Tongue (tissue), 2 donors: ENCODE measurements around the gene PARP1. TPM values are rescaled to one million over a fixed set of nuclear protein-coding genes. Genes with fewer than 3 reads are reported as not detected.

Experiments
- DNase-seq: peaks from one replicate; pipeline ENCODE4 v3.0.0-alpha.2; 2015
- total RNA-seq: library from RNA; depleted of rRNA; stranded (reverse); fragments of >200 nt; gene quantifications from one replicate; pipeline ENCODE4 v1.2.3, GENCODE V29; 2014

The PARP1 gene
- total RNA-seq, 1 donor from 2014 or later: 150 TPM

- DNase-seq: no peak
These were observed 34.5 kb downstream of the PARP1 start for GRCh38 chr1:226373376-226373775.

DNA sequence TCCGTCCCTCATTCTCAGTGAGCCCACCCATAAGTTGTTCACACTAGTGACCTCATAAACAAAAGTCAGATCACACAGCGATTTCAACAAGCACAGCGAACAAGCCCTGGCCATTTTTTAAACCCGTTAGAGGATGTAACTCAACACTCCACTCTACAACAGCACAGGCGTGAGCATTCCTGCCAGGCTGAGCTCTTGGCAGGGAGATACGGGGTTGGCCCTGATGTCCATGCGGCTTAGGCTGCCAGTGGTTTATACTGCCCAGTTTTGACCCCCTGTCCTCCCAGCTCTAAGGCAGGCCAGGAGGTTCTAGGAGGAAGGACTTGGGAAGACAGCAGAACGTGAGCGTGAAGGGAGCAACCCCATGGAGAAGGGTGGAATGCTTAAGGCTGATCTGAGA lies 35.0 kb downstream of the PARP1 start:
- peak; percentile 65 for DNase-seq

DNA sequence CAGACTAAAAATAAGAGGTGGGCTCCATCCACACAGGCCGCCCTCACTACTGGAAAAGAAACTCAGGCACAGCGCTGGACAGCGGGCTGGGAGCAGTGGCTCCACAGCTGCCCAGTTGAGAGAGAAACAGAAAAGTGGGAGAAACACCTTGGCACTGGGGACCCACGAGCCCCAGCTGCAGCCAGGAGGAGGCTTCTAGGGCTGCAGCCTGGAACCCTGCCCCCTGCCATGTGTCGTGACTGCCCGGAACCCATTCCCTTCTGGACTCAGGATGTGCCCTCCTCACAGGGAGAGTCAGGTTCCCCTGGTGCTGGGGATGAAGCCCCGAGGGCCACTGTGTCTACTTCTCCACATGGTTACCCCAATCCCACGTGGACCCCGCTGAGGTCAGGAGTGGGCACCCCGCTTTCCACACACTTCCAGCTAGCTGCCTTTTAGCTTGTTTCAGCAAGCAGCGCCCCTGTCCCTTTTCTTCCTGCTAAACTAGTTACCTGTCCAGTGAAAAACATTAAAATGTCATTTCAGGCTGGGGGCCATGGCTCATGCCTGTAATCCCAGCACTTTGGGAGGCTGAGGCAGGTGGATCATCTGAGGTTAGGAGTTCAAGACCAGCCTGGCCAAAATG lies 35.9 kb downstream of the PARP1 start:
- no peak for DNase-seq

DNA sequence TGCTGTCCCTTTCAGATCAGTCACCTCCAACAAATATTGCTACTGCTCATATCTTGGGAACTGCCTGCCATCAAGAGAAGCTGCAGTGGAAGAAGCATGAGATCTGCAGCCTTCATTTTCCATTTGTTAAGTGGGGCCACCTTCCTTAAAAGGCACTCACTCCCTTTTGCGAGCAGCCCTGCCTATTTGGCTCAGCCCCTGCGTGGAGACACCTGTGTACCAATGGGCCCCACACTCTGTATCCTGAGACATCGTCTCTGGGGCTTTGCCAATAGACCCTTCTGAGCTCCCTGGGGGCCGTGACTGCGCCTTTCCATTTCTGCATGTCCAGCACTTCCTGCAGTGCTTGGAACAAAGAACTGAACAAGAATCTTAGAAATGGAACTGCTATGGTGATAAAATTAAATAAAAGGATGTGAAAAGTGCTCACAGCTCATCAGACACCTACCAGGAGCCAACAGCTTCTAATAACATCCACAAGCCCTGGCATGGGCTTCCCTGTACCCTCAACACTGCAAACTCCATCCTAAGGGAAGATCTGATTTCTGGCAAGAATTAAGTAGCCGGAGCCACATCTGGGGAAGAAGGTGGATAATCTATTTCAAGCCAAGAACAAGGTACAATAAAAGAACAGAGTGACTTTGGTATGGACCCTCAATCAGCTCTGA lies 36.7 kb downstream of the PARP1 start:
- DNase-seq: no peak

GRCh38 chr1:226370144-226370923 lies 37.6 kb downstream of the PARP1 start:
- no peak for DNase-seq

GRCh38 chr1:226369110-226369509 lies 38.8 kb downstream of the PARP1 start:
- no peak for DNase-seq

DNA sequence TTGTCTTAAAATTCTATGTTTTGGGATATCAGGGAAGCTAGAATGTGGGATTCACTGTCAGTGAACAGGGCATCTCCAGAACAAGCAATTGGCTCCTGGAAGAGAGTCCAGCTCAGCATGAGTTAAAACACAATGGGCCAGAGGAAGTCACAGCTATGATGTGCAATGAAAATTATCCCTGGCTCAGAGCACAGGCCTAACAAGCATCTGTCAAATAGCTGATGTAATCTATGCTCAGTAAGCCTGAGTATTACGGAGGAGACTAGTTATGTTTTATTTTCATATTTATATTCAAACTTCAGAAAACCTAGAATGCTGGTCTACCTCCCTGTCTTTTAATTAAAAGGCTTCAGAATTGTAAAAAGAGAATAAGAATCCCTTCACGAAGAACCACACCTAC lies 41.6 kb downstream of the PARP1 start:
- DNase-seq: no peak

- no peak for DNase-seq
These were observed 42.1 kb downstream of the PARP1 start for GRCh38 chr1:226365831-226366231.

DNA sequence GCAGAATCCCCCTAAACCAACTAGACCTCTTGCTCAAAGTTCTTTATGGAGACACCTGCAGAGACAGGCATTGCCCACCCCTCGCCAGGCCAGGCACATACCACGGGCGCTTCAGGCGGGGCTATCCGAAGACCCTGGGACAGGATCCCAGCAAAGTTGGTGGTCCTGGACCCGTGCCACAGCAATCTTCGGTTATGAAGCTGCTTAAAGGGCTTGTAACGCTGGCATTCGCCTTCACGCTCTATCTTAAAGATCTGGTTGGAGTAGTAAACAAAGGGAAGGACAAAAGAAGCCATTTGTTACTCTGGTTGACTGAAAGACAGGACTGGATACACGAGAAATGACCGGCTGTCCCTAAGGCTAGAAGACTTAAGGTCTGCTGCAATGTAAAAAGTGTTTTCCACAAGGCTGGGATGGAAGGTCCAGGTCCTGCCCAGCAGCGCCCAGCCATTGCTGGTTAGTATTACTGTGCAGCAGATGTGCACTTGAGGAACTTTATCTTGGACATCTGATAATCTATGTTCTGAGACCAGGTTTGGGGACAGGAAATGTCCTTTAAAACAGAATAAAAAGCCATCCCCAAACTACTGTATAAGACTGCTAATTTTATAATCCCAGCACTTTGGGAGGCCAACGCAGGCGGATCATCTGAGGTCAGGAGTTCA lies 42.9 kb downstream of the PARP1 start:
- peak; percentile 69 for DNase-seq

DNA sequence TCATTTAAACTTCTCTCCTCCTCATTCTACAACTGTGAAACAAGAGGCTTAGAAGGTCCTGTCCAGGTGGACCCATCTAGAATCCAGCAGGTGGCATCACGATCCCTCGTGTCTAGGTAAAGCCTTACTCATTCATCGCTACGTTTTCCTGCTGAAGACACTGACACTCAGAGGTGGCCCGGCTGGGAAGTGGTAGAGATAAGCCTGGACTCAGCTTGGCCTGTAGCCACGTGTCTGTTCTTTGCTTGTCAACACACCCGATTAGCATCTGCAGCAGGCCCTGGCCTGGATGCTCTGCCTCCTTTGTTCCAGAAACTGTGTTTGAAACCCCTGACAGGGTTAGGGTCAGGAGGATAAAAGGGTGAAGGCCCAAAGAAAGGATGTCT lies 43.4 kb downstream of the PARP1 start:
- DNase-seq: peak; percentile 78

- peak; percentile 91 for DNase-seq
These were observed 43.9 kb downstream of the PARP1 start for GRCh38 chr1:226363801-226364513.

DNA sequence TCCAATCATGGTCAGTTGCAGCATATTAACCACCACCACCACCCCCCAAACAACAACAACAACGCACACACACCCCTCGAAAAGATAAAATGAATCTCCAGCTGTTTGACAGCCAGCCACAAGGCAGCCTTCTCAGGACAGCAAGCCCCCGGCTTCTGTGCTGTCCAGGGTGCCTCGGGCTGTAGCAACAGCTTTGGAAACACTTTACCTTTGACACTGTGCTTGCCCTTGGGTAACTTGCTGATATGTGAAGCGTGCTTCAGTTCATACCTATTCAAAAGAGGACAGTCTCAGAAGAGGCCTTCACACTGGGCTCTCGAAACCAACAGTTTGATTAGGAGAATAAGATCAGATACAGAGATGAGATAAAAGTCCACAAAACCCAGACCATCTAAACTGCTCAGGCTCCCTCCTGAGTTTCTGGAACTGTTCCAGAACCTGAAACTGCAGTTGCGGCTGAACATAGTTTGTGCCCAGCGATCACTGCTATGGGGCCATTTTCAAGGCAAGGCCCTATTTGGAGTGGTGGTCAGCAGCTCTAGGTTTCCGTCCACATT lies 44.9 kb downstream of the PARP1 start:
- peak; percentile 45 for DNase-seq

GRCh38 chr1:226362361-226362760 lies 45.5 kb downstream of the PARP1 start:
- DNase-seq: no peak

GRCh38 chr1:226360106-226360746 lies 47.7 kb downstream of the PARP1 start:
- DNase-seq: no peak

GRCh38 chr1:226357416-226357815 lies 50.5 kb downstream of the PARP1 start:
- no peak for DNase-seq

DNA sequence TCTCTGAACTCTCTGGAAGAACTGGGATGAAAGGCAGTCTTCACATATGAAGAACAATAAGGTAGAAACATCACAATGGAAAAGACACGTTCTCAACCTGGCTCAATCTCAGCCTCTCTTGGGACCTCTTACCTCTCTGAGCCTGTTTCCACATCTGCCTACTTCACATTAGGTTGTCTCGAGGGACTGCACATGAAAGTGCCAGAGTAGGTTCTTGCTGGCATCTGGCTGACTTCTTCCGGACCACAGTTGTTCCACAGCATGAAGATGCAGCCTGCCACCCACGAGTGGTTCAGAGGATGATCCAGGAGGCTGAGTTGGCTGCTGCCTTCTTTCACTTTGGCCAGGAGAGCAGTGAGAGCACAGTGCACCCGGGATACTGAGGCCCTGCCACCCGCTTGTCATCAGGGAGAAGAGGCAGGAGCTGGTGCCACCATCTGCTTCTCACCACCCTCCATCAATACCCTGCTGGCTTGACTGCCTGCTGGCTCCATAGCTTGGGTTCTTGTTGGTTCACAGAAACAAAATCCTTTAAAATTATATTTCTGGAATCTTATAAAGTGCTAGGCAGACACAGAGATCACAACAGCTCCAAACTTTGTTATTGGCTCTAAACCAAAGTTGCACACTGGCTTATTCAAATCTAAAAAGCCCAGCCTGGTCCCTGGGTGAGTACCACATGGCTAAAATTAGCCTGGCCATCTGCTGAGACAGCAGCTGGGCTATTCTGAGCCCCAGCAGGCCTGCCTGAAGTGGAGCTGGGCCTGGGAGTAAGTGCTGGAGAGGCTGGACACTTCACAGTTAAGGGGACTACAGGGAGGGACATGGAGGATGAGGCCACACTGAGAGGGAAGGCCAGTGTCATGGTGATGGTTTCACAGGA lies 52.0 kb downstream of the PARP1 start:
- peak; percentile 95 for DNase-seq

DNA sequence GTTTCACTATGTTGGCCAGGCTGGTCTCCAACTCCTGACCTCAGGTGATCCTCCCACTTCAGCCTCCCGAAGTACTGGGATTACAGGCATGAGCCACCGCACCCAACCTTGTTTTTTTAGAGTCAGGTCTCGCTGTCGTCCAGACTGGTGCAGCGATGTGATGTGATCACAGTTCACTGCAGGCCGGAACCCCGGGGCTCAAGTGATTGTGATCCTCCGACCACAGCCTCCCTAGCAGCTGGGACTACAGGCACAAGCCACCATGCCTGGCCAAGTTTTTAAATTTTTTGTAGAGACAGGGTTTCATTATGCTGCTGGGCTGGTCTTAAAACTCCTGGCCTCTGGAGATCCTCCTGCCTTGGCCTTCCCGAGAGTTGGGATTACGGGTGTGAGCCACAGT lies 52.9 kb downstream of the PARP1 start:
- DNase-seq: no peak

DNA sequence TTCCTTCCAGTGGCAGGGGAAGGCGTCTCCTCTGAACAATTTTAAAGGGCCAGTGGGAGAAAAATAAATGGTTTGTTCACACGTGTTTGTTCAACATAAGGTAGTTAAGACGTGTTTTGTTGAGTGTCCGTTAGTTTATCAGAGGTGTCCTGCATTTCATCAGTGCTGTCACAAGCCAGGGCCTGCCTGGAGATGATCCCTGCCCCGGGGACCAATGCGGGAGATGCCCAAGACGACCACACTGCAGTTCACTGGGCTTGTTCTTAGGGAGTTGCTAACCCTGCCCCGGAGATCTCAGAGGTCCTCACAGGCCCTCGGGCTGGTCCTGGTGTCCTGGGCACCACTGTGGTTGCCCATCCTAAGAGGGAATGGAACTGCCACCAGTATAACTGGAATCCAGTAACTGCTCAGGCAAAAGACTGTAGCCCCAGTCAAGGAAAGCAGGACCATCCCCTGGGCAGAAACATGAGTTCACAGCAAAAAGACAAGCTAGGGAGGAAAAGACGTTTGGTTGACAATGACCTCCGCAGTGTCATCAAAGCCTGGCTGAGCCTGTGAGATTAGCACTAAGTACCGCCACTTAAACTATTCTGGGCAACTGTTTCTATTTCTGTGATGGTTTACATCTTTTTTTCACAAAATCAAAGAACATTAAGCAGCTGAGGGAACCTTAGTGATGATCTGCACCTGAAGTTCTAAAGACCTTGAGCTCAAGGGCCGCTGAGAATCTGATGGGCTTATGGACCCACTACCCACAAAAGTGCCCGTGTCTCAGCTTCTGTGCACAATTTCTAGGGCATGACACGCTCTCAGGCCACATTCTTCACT lies 54.0 kb downstream of the PARP1 start:
- DNase-seq: peak; percentile 46

GRCh38 chr1:226351709-226352108 lies 56.2 kb downstream of the PARP1 start:
- no peak for DNase-seq

GRCh38 chr1:226350519-226350865 lies 57.4 kb downstream of the PARP1 start:
- no peak for DNase-seq
